ENCODE data around the gene ACOX3. TPM values are rescaled to one million over a fixed set of nuclear protein-coding genes. Genes with fewer than 3 reads are reported as not detected.

ACOX3 gene
- total RNA-seq, 6 donors from 2014 or later = 23.7 to 56.6 (median 31.8) TPM

- WGBS, 2 donors = 69 to 70% methylated on average over 11 of the region's 11 CpGs
Measured at GRCh38 chr4:8438743-8439142, 1.8 kb downstream of the ACOX3 start.

DNA sequence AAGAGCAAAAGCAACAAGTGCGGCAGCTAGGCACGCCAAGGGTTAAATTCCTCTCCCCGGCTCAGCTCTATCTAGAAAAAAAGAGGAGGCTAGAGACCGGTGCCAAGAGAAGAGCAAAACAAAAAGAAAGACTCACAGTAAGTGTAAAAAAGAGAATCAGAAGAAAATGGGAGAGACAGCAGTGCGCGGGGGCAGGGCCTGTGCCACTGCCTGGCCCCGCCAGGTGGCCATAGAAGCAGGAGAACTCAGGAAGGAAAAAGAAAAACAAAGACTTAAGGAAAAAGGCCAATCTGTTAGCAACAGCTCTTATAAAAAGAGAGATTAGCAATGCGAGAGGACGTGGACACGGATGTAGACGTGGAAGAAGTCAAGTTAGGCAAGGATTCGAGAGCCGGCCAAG is 3.2 kb downstream of the ACOX3 start:
- DNase-seq = peak in 1 of 2 donors; percentile 50
- Histone ChIP-seq H3K4me1 (peaks cover 31 to 74% (median 53%) of the 10 kb centered on the region in 4 donors), H3K9me3 (no peaks in the 10 kb centered on the region), H3K4me3 (peak overlapping the region in 2 of 4 donors; percentile 5 to 24), H3K27me3 (no peaks in the 10 kb centered on the region), H3K36me3 (no peaks in the 10 kb centered on the region), H3K27ac (peak overlapping the region; percentile 42 to 96 (median 66))
- ATAC-seq (ENCODE audit: low FRiP score in 2 of 2) = no peak
- TF ChIP-seq POLR2A (IDR thresholded peaks at IDR 0.05) = no peak
- TF ChIP-seq POLR2AphosphoS5 (IDR thresholded peaks at IDR 0.05) = no peak
- no peak for TF ChIP-seq EP300 (IDR thresholded peaks at IDR 0.05)
- TF ChIP-seq CTCF (IDR thresholded peaks at IDR 0.05) = peak in 4 of 6 experiments; percentile 8 to 53 (median 30)
- WGBS, 2 donors = 23 to 57% methylated on average over 13 of the region's 13 CpGs

More at GRCh38 chr4:8438743-8439142, 1.8 kb downstream of the ACOX3 start:
- Histone ChIP-seq H3K27ac (peak overlapping the region; percentile 20 to 96 (median 57)), H3K9me3 (no peaks in the 10 kb centered on the region), H3K4me3 (no peak overlapping the region), H3K27me3 (no peaks in the 10 kb centered on the region), H3K4me1 (peaks cover 35 to 84% (median 57%) of the 10 kb centered on the region in 4 donors), H3K36me3 (no peaks in the 10 kb centered on the region)
- ATAC-seq (ENCODE audit: low FRiP score in 2 of 2) = peak in 1 of 2 donors; percentile 49
- DNase-seq = no peak
- TF ChIP-seq CTCF (IDR thresholded peaks at IDR 0.05) (no peak), POLR2AphosphoS5 (IDR thresholded peaks at IDR 0.05) (no peak), POLR2A (IDR thresholded peaks at IDR 0.05) (no peak), EP300 (IDR thresholded peaks at IDR 0.05) (no peak)

DNA sequence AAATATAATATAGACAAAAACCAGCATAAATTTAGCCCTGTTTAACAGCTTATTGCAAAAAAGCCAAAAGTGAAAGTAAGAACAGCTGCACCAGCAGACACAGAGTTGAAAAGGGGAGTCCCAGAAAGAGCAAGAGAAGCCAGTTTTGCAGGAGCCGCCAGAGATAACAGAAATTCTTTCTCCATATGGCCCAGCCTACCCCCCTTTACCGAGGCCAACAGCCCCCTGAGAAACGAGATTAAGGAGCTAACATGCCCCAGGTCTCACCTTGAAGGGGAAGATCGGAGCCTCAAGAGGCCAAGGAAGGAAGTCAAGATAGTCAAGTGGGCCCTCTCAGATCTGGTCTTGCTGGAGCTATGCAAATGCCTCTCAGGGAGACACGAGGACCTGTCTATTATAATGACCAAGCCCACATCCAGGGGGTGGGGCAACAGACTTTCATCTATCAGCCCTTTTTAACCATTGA is 4.8 kb downstream of the ACOX3 start:
- TF ChIP-seq EP300 (IDR thresholded peaks at IDR 0.05) = no peak
- TF ChIP-seq POLR2AphosphoS5 (IDR thresholded peaks at IDR 0.05) = no peak
- TF ChIP-seq CTCF (IDR thresholded peaks at IDR 0.05) = no peak
- no peak for TF ChIP-seq POLR2A (IDR thresholded peaks at IDR 0.05)
- DNase-seq = peak in 1 of 2 donors; percentile 57
- Histone ChIP-seq H3K4me1 (peaks cover 20 to 59% (median 44%) of the 10 kb centered on the region in 4 donors), H3K27ac (peak overlapping the region; percentile 57 to 78 (median 67)), H3K27me3 (no peaks in the 10 kb centered on the region), H3K9me3 (no peaks in the 10 kb centered on the region), H3K36me3 (no peaks in the 10 kb centered on the region), H3K4me3 (peak overlapping the region in 3 of 4 donors; percentile 31 to 45 (median 38))
- ATAC-seq (ENCODE audit: low FRiP score in 2 of 2) = no peak
- WGBS, 2 donors = 8 to 18% methylated on average over 5 of the region's 5 CpGs

DNA sequence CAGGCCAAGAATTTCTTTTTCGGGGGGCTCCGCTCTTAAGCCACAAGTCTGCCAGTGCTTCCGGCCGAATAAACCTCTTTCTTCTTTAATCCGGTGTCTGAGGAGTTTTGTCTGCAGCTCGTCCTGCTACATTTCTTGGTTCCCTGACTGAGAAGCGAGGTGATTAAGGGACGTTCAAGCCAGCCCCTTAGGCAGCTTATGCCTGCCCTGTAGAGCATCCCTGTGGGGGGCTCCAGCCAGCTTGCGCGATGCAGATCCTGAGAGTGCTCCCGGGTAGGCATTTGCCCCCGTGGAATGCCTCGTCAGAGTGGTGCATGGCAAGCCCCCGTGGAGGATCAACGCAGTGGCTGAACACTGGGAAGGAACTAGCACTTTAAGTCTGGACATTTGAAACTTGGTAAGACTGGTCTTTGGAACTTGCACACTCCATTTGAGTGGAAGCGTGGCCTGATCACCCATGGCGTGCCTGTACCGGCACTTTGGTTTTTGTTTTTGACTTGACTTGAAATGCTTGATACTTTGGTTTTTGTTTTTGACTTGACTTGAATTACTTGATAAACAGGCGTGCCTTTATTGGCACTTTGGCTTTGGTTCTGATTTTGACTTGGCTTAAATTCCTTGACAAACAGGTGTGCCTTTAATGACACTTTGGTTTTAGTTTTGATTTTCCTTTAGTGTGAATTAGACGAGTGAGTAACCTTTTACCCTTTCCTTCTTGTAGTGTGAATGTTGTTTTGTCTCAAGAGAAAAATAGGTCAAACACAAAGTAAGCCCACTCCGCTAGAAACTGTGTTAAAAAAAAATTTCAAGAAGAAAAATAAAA is 6.1 kb downstream of the ACOX3 start:
- H3K36me3 ChIP-seq = no peaks in the 10 kb centered on the region
- no peak for DNase-seq
- ATAC-seq (ENCODE audit: low FRiP score in 2 of 2) = no peak
- peaks cover 20 to 53% (median 40%) of the 10 kb centered on the region in 4 donors for H3K4me1 ChIP-seq
- peak overlapping the region in 3 of 4 donors; percentile 31 to 45 (median 38) for H3K4me3 ChIP-seq
- WGBS, 2 donors = 73 to 78% methylated on average over 13 to 21 of the region's 21 CpGs
- H3K27me3 ChIP-seq = no peaks in the 10 kb centered on the region
- TF ChIP-seq EP300 (IDR thresholded peaks at IDR 0.05) = no peak
- TF ChIP-seq CTCF (IDR thresholded peaks at IDR 0.05) = no peak
- no peak for TF ChIP-seq POLR2AphosphoS5 (IDR thresholded peaks at IDR 0.05)
- H3K27ac ChIP-seq = peak overlapping the region; percentile 57 to 78 (median 74)
- H3K9me3 ChIP-seq = no peaks in the 10 kb centered on the region
